MM.1S (cell line): Measurements from ENCODE around the gene CYP24A1.

ENCODE experiments used
- DNase-seq: peaks from one replicate; pipeline ENCODE4 v3.0.0-alpha.2; 2015
- H2AFZ ChIP-seq: fragments of 300-600 bp; sonication (generic); 2 replicates; pipeline ENCODE4 v1.6.0; 2016; ENCODE audit warnings: antibody characterized with exemption, low read length
- H3F3A ChIP-seq: fragments of 300-600 bp; sonication (generic); 2 replicates; pipeline ENCODE4 v1.6.1; 2016; ENCODE audit warnings: mild to moderate bottlenecking, antibody characterized with exemption, low read length, moderate library complexity, mixed read lengths; ENCODE audit not compliant: insufficient read depth
- H3K27ac ChIP-seq: fragments of 300-600 bp; sonication (generic); 2 replicates; pipeline ENCODE4 v1.5.1; 2016; ENCODE audit warnings: mild to moderate bottlenecking, low read length
- H3K27me3 ChIP-seq: fragments of 300-600 bp; sonication (generic); replicated peaks from 2 replicates; pipeline ENCODE4 v1.6.0; 2016; ENCODE audit warnings: low read length; ENCODE audit not compliant: insufficient read depth
- H3K36me3 ChIP-seq: fragments of 300-600 bp; sonication (generic); replicated peaks from 2 replicates; pipeline ENCODE4 v1.6.1; 2016; ENCODE audit warnings: mild to moderate bottlenecking, low read length, mixed read lengths; ENCODE audit not compliant: insufficient read depth
- H3K4me1 ChIP-seq: fragments of 300-600 bp; sonication (generic); 2 replicates; pipeline ENCODE4 v1.6.1; 2016; ENCODE audit warnings: low read length, mixed read lengths
- H3K4me2 ChIP-seq: fragments of 300-600 bp; sonication (generic); 2 replicates; pipeline ENCODE4 v1.6.0; 2016; ENCODE audit warnings: low read depth, low read length
- H3K4me3 ChIP-seq: fragments of 300-600 bp; sonication (generic); 2 replicates; pipeline ENCODE4 v1.5.1; 2016; ENCODE audit warnings: low read length, mixed read lengths
- H3K79me2 ChIP-seq: fragments of 300-600 bp; sonication (generic); 2 replicates; pipeline ENCODE4 v1.6.1; 2016; ENCODE audit warnings: mixed run types, low read length, mixed read lengths
- H3K9ac ChIP-seq: fragments of 300-600 bp; sonication (generic); 2 replicates; pipeline ENCODE4 v1.6.1; 2016; ENCODE audit warnings: low read length, mixed read lengths
- H3K9me2 ChIP-seq: fragments of 300-600 bp; sonication (generic); replicated peaks from 2 replicates; pipeline ENCODE4 v1.6.1; 2016; ENCODE audit warnings: mild to moderate bottlenecking, low read length, mixed read lengths; ENCODE audit not compliant: insufficient read depth
- H3K9me3 ChIP-seq: fragments of 300-600 bp; sonication (generic); replicated peaks from 2 replicates; pipeline ENCODE4 v1.6.1; 2016; ENCODE audit warnings: mild to moderate bottlenecking, low read length, mixed read lengths; ENCODE audit not compliant: insufficient read depth
- H4K20me1 ChIP-seq: fragments of 300-600 bp; sonication (generic); 2 replicates; pipeline ENCODE4 v1.6.1; 2016; ENCODE audit warnings: mild to moderate bottlenecking, low read length, moderate library complexity, mixed read lengths; ENCODE audit not compliant: insufficient read depth
- CTCF ChIP-seq: fragments of 300-600 bp; sonication (generic); IDR thresholded peaks from 2 replicates; pipeline ENCODE4 v1.5.1; 2016; ENCODE audit warnings: antibody characterized with exemption, low read length, mixed read lengths
- EZH2 ChIP-seq: fragments of 300-600 bp; sonication (generic); optimal IDR thresholded peaks from 2 replicates; pipeline ENCODE3; 2017; ENCODE audit warnings: low read depth, mild to moderate bottlenecking, antibody characterized with exemption, low read length, mixed read lengths
- EZH2phosphoT487 ChIP-seq: fragments of 300-600 bp; sonication (generic); IDR thresholded peaks from 2 replicates; pipeline ENCODE4 v1.6.1; 2018; ENCODE audit warnings: antibody characterized with exemption, low read length

Gene CYP24A1

GRCh38 chr20:54111460-54111859 is 62.3 kb downstream of the CYP24A1 start:
- DNase-seq: no peak
- H3F3A ChIP-seq: no peaks in the 10 kb centered on the region
- no peak overlapping the region for H3K4me3 ChIP-seq
- H3K79me2 ChIP-seq: no peaks in the 10 kb centered on the region
- no peak overlapping the region for H3K9ac ChIP-seq
- H3K4me2 ChIP-seq: no peak overlapping the region
- no peaks in the 10 kb centered on the region; the same call in 1 of the 2 replicates for H3K9me2 ChIP-seq
- TF ChIP-seq EZH2 (no peak), EZH2phosphoT487 (no peak)
- H4K20me1 ChIP-seq: no peaks in the 10 kb centered on the region
- no peak overlapping the region for H3K27ac ChIP-seq
- H2AFZ ChIP-seq: no peak overlapping the region
- H3K27me3 ChIP-seq: no peaks in the 10 kb centered on the region
- H3K36me3 ChIP-seq: no peaks in the 10 kb centered on the region
- no peaks in the 10 kb centered on the region for H3K9me3 ChIP-seq
- no peaks in the 10 kb centered on the region for H3K4me1 ChIP-seq

- no peaks in the 10 kb centered on the region for H3K36me3 ChIP-seq
- H3K27me3 ChIP-seq: no peaks in the 10 kb centered on the region
- H3K4me1 ChIP-seq: no peaks in the 10 kb centered on the region
- TF ChIP-seq EZH2phosphoT487 (no peak), CTCF (no peak), EZH2 (no peak)
- H3K9ac ChIP-seq: no peak overlapping the region
- no peak overlapping the region for H3K4me3 ChIP-seq
- H4K20me1 ChIP-seq: no peaks in the 10 kb centered on the region
- H3K9me3 ChIP-seq: no peaks in the 10 kb centered on the region
- H3K9me2 ChIP-seq: no peaks in the 10 kb centered on the region; the same call in 1 of the 2 replicates
- H3K4me2 ChIP-seq: no peak overlapping the region
- no peak for DNase-seq
- H3F3A ChIP-seq: no peaks in the 10 kb centered on the region
- no peak overlapping the region for H3K27ac ChIP-seq
- no peak overlapping the region for H2AFZ ChIP-seq
- H3K79me2 ChIP-seq: no peaks in the 10 kb centered on the region
These were observed 63.3 kb downstream of the CYP24A1 start for GRCh38 chr20:54110457-54110856.

GRCh38 chr20:54110041-54110440 is 63.7 kb downstream of the CYP24A1 start:
- Histone ChIP-seq H3K9ac (no peak overlapping the region), H3K4me2 (no peak overlapping the region), H3F3A (no peaks in the 10 kb centered on the region), H3K9me3 (no peaks in the 10 kb centered on the region), H3K36me3 (no peaks in the 10 kb centered on the region), H3K9me2 (no peaks in the 10 kb centered on the region; the same call in 1 of the 2 replicates), H3K4me1 (no peaks in the 10 kb centered on the region), H2AFZ (no peak overlapping the region), H3K4me3 (no peak overlapping the region), H3K27me3 (no peaks in the 10 kb centered on the region), H3K79me2 (no peaks in the 10 kb centered on the region), H4K20me1 (no peaks in the 10 kb centered on the region), H3K27ac (no peak overlapping the region)
- no peak for TF ChIP-seq CTCF
- no peak for TF ChIP-seq EZH2
- TF ChIP-seq EZH2phosphoT487: no peak
- DNase-seq: no peak

GRCh38 chr20:54108817-54109216 is 65.0 kb downstream of the CYP24A1 start:
- H3K79me2 ChIP-seq: no peaks in the 10 kb centered on the region
- H3K4me1 ChIP-seq: no peaks in the 10 kb centered on the region
- H3K27ac ChIP-seq: no peak overlapping the region
- no peak overlapping the region for H3K4me3 ChIP-seq
- no peaks in the 10 kb centered on the region for H3K9me3 ChIP-seq
- no peak for DNase-seq
- TF ChIP-seq CTCF: no peak
- H3K27me3 ChIP-seq: no peaks in the 10 kb centered on the region
- no peaks in the 10 kb centered on the region for H4K20me1 ChIP-seq
- H3K9me2 ChIP-seq: no peaks in the 10 kb centered on the region; the same call in 1 of the 2 replicates
- H3K36me3 ChIP-seq: no peaks in the 10 kb centered on the region
- H3K4me2 ChIP-seq: no peak overlapping the region
- H3F3A ChIP-seq: no peaks in the 10 kb centered on the region
- no peak overlapping the region for H2AFZ ChIP-seq
- no peak overlapping the region for H3K9ac ChIP-seq
